Liver (tissue), 10 donors: ENCODE results near the gene PRPF40B. TPM values are rescaled to one million over a fixed set of nuclear protein-coding genes. Genes with fewer than 3 reads are reported as not detected.

Source experiments
- DNase-seq: peaks from one replicate; pipeline ENCODE4 v3.0.0-alpha.2; 2017; ENCODE audit warnings: low spot score
- H3K27ac ChIP-seq, 2 donors: one replicate each; pipeline ENCODE4 v1.7.0; 2013; ENCODE audit warnings: inconsistent platforms in 2 of 2, low read length in 2 of 2, control low read depth in 1 of 2, low read depth in 1 of 2, mild to moderate bottlenecking in 1 of 2
- H3K27me3 ChIP-seq, 4 donors: one replicate each; pipeline versions ENCODE4 v1.6.1 to v1.7.0; 2013; ENCODE audit warnings: low read length in 3 of 4, inconsistent platforms in 1 of 4, mild to moderate bottlenecking in 1 of 4, moderate library complexity in 1 of 4; ENCODE audit not compliant: control insufficient read depth in 4 of 4, insufficient read depth in 4 of 4
- H3K36me3 ChIP-seq, 4 donors: one replicate each; pipeline versions ENCODE4 v1.6.1 to v1.7.0; 2013; ENCODE audit warnings: low read length in 3 of 4, mild to moderate bottlenecking in 3 of 4, low read depth in 1 of 4, moderate library complexity in 1 of 4; ENCODE audit not compliant: control insufficient read depth in 4 of 4, insufficient read depth in 3 of 4
- H3K4me1 ChIP-seq, 4 donors: one replicate each; pipeline versions ENCODE4 v1.6.1 to v1.7.0; 2013; ENCODE audit warnings: low read length in 3 of 4, mild to moderate bottlenecking in 3 of 4, moderate library complexity in 1 of 4; ENCODE audit not compliant: control insufficient read depth in 4 of 4, insufficient read depth in 4 of 4
- H3K4me3 ChIP-seq, 3 donors: one replicate each; pipeline versions ENCODE4 v1.6.1 to v1.7.0; 2013; ENCODE audit warnings: low read length in 3 of 3, control low read depth in 1 of 3, low read depth in 1 of 3, mild to moderate bottlenecking in 1 of 3
- H3K9ac ChIP-seq, 2 donors: one replicate each; pipeline ENCODE4 v1.7.0; 2013; ENCODE audit warnings: low read length in 2 of 2, mild to moderate bottlenecking in 2 of 2, moderate library complexity in 2 of 2, control low read depth in 1 of 2, low read depth in 1 of 2
- H3K9me3 ChIP-seq, 4 donors: one replicate each; pipeline versions ENCODE4 v1.6.1 to v1.7.0; 2013; ENCODE audit warnings: low read length in 3 of 4; ENCODE audit not compliant: control insufficient read depth in 4 of 4
- HNF4A ChIP-seq, 2 donors: conservative IDR thresholded peaks; 2 replicates each; pipeline ENCODE4 v1.6.1; 2016; ENCODE audit warnings: antibody characterized with exemption in 2 of 2, mild to moderate bottlenecking in 2 of 2
- NR2F2 ChIP-seq: IDR thresholded peaks from 2 replicates; pipeline ENCODE4 v1.6.1; 2016; ENCODE audit warnings: antibody characterized with exemption
- RAD21 ChIP-seq, 2 donors: IDR thresholded peaks; 2 replicates each; pipeline ENCODE4 v1.6.1; 2016; ENCODE audit warnings: antibody characterized with exemption in 2 of 2, mild to moderate bottlenecking in 2 of 2
- SP1 ChIP-seq: IDR thresholded peaks from 2 replicates; pipeline ENCODE4 v1.6.1; 2018; ENCODE audit warnings: antibody characterized with exemption, mild to moderate bottlenecking
- WGBS: extraction: QIAGEN DNeasy Blood & Tissue Kit; methylation state at CpG from one replicate; pipeline ENCODE4 v1.1.7; 2013; 5-methylcytosine and 5-hydroxymethylcytosine counted together
- polyA plus RNA-seq, 2 donors: library from polyadenylated mRNA; stranded (reverse) in 1 of 2; unstranded in 1 of 2; fragments of 200-250 nt in 1 of 2; fragments of >200 nt in 1 of 2; fragmentation: Nextera tagmentation in 1 of 2; extraction: Ambion mirVana in 1 of 2; gene quantifications; one replicate each; pipeline versions ENCODE4 v1.2.1 to v1.2.3, GENCODE V29; 2013 to 2015
- small RNA-seq: library from RNA; depleted of rRNA; stranded (forward); fragments of <200 nt; gene quantifications from one replicate; pipeline ENCODE3, GENCODE V24; 2014
- total RNA-seq, 2 donors: library from RNA; depleted of rRNA; stranded (reverse); fragments of >200 nt; gene quantifications; one replicate each; pipeline ENCODE4 v1.2.3, GENCODE V29; 2014
- donor health status: healthy.
- donor health status: healthy.
- donor health status: healthy.
- donor health status: healthy.
- donor health status: healthy.

The PRPF40B gene
- total and polyA plus RNA-seq, 4 donors: 2.4 to 4.8 (median 3.9) TPM

- Histone ChIP-seq H3K27ac (no peak overlapping the region), H3K9ac (no peak overlapping the region), H3K9me3 (no peaks in the 10 kb centered on the region), H3K36me3 (no peaks in the 10 kb centered on the region), H3K4me3 (no peak overlapping the region), H3K27me3 (no peaks in the 10 kb centered on the region), H3K4me1 (peaks cover 0 to 3% (median 0%) of the 10 kb centered on the region in 4 donors)
- no peak for DNase-seq
- WGBS: 56% methylated on average over 3 of the region's 3 CpGs
- TF ChIP-seq HNF4A (conservative IDR thresholded peaks at IDR 0.05) (no peak), NR2F2 (peak; percentile 21)
These were observed 69.5 kb downstream of the PRPF40B start for GRCh38 chr12:49692851-49693250.

GRCh38 chr12:49693931-49694444, 70.6 kb downstream of the PRPF40B start:
- no peaks in the 10 kb centered on the region for H3K9me3 ChIP-seq
- 95% methylated on average over 8 of the region's 8 CpGs for WGBS
- H3K27me3 ChIP-seq: no peaks in the 10 kb centered on the region
- no peak overlapping the region for H3K4me3 ChIP-seq
- H3K9ac ChIP-seq: no peak overlapping the region
- TF ChIP-seq SP1: no peak
- no peak for TF ChIP-seq RAD21 (IDR thresholded peaks at IDR 0.05)
- no peak for TF ChIP-seq NR2F2
- no peak for DNase-seq
- H3K27ac ChIP-seq: no peak overlapping the region
- H3K36me3 ChIP-seq: no peaks in the 10 kb centered on the region
- H3K4me1 ChIP-seq: peaks cover 0 to 3% (median 2%) of the 10 kb centered on the region in 4 donors

Small RNAs within 50 kb of the gene (small RNA-seq; reads per million reads assigned to genes)
- gene HIGD1AP9: not detected
- gene POLR2KP1: not detected
- gene RNU6-834P: not detected

Other genes starting within 250 kb of the PRPF40B start
- gene KCNH3, start 84.5 kb upstream of the PRPF40B start, total RNA-seq: under 1 TPM in 1 of 2 donors, not detected in 1; 0.19 TPM
- gene KCNH3, start 84.5 kb upstream of the PRPF40B start, polyA plus RNA-seq: under 1 TPM; 0.07 to 0.24 TPM
- gene MCRS1, start 55.4 kb upstream of the PRPF40B start, total RNA-seq: 10 to 100 TPM; 24.8 to 33.1 TPM
- gene MCRS1, start 55.4 kb upstream of the PRPF40B start, polyA plus RNA-seq: 10 to 100 TPM; 20.0 to 27.4 TPM
- gene FAM186B, start 17.9 kb upstream of the PRPF40B start, total RNA-seq: under 1 TPM; 0.19 to 0.84 TPM
- under 1 TPM; 0.33 to 0.51 TPM for gene FAM186B, start 17.9 kb upstream of the PRPF40B start, polyA plus RNA-seq
- 1 to 10 TPM; 4.0 to 4.5 TPM for gene FMNL3, start 83.8 kb downstream of the PRPF40B start, total RNA-seq
- 1 to 10 TPM in 1 of 2 donors, under 1 TPM in 1; 0.72 to 1.2 TPM for gene FMNL3, start 83.8 kb downstream of the PRPF40B start, polyA plus RNA-seq
- gene TMBIM6, start 118.0 kb downstream of the PRPF40B start, total RNA-seq: 100 to 1,000 TPM; 464 to 740 TPM
- 1,000 to 10,000 TPM in 1 of 2 donors, 100 to 1,000 TPM in 1; 687 to 1,207 TPM for gene TMBIM6, start 118.0 kb downstream of the PRPF40B start, polyA plus RNA-seq
- gene NCKAP5L, start 204.9 kb downstream of the PRPF40B start, total RNA-seq: 1 to 10 TPM; 3.1 to 6.8 TPM
- gene NCKAP5L, start 204.9 kb downstream of the PRPF40B start, polyA plus RNA-seq: 1 to 10 TPM; 2.9 to 5.2 TPM
- 1 to 10 TPM; 1.7 to 4.4 TPM for gene BCDIN3D, start 219.5 kb downstream of the PRPF40B start, total RNA-seq
- gene BCDIN3D, start 219.5 kb downstream of the PRPF40B start, polyA plus RNA-seq: 1 to 10 TPM; 2.0 to 2.2 TPM